ENCODE data around the gene SPATA20.

Gene SPATA20

DNA sequence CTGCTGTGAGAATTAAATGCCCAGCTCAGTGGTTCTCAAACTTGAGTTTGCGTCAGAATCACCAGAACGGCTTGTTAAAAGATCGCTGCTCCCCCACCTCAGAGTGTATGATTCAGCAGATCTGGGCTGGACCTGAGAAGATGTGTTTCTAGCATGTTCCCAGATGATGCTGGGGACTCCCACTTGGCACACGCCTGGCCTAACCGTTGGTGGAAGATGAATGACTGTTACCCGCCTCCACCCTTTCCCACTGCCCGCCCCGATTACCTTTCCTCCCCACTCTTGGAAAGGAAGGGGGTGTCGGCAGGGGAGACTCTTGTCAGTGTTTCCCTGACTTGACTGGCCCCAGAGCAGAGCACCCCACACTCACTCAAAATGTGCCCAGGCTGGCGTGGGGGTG lies 58.5 kb downstream of the SPATA20 start:
- DNase-seq, result no peak
